Activated T-helper 2 cell treated with anti-CD3 and anti-CD28 coated beads, Interferon-gamma antibody, Interleukin-2, Interleukin-4, amounts not matched to agents 10 μg/mL and 5 μg/mL and 100 μg/mL, durations not matched to agents 14 hours and 24 hours and 36 hours (primary cell): ENCODE measurements around the gene BNIPL. TPM values are rescaled to one million over a fixed set of nuclear protein-coding genes. Genes with fewer than 3 reads are reported as not detected.
A peak's percentile ranks its signal among the peaks of the same experiment; 100 is the strongest.

ENCODE experiments used
- DNase-seq: peaks from one replicate; pipeline ENCODE4 v3.0.0; 2021; ENCODE audit warnings: low spot score
- H3K27ac Mint-ChIP-seq: one replicate; pipeline ENCODE4 v1.8.0; 2021; ENCODE audit warnings: mixed read lengths
- H3K27me3 Mint-ChIP-seq: one replicate; pipeline ENCODE4 v1.8.0; 2021; ENCODE audit warnings: low read depth, mixed read lengths
- H3K36me3 Mint-ChIP-seq: one replicate; pipeline ENCODE4 v1.8.0; 2021; ENCODE audit warnings: low read depth, mixed read lengths
- H3K4me1 Mint-ChIP-seq: one replicate; pipeline ENCODE4 v1.8.0; 2021; ENCODE audit warnings: low read depth, mixed read lengths
- H3K4me3 Mint-ChIP-seq: one replicate; pipeline ENCODE4 v1.8.0; 2021; ENCODE audit warnings: low read depth, mild to moderate bottlenecking, moderate library complexity, mixed read lengths
- H3K9me3 Mint-ChIP-seq: one replicate; pipeline ENCODE4 v1.8.0; 2021; ENCODE audit warnings: mixed read lengths
- intact Hi-C: fragments of 100-400 bp; cut with micrococcal nuclease; formaldehyde crosslinking; loops from one replicate; pipeline ENCODE4 v1.15.1; 2023
- total RNA-seq: library from RNA; stranded (reverse); gene quantifications from 2 replicates; pipeline ENCODE4 v1.2.3, GENCODE V29; 2022

The BNIPL gene
- 1.5 TPM in 2 replicates for total RNA-seq

DNA sequence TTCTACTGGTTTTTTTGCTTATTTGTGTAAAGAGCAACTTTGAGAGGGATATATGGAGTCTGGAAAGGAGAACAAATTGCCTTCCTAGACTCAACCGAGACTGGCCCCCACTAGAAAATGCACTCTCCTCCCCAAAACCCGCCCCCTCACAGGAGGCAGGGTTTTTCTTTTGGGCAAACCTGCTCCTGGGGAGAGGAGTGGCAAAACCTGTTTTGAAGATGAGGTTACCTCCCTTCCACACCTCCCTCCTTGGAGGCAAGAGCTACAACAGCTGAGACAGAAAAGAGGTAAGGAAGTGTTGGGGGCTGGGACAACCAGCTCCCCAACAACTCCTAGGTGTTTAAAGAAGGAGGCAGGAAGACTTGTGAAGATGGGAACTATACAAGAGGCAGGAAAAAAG, at the start of gene BNIPL:
Gene BNIPL, plus strand, starts transcription at position 231 of the 400 bp plus-strand sequence. Its CDS starts 140 bp downstream, at position 371.
- no peak for DNase-seq
- intact Hi-C loops: no loop called here
- Mint-ChIP-seq H3K4me3 (no peak within 1 kb of the TSS), H3K9me3 (no peaks in the 10 kb centered on the region), H3K36me3 (peaks cover 22% of the 10 kb centered on the region), H3K4me1 (no peaks in the 10 kb centered on the region), H3K27me3 (no peaks in the 10 kb centered on the region), H3K27ac (no peak within 1 kb of the TSS)

DNA sequence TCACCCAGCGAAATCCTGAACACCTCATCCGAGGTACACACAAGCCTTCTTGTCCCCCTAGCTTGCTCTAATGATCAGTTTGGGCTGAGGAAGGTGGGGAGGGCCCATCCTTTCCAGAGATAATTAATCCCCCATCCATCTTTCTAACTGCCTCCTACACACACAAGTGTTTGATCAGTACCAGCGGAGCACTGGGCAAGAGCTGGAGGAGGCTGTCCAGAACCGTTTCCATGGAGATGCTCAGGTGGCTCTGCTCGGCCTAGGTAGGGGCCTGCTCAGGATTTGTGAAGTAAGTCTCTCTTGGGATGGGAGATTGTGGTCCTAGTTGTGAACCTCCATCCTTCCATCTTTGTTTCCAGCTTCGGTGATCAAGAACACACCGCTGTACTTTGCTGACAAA, 48.5 kb upstream of the BNIPL start:
- Mint-ChIP-seq H3K9me3 (no peaks in the 10 kb centered on the region), H3K27me3 (no peaks in the 10 kb centered on the region), H3K36me3 (no peaks in the 10 kb centered on the region), H3K4me1 (no peaks in the 10 kb centered on the region), H3K27ac (no peak overlapping the region), H3K4me3 (no peak overlapping the region)
- DNase-seq: no peak
- intact Hi-C loops: no loop called here

DNA sequence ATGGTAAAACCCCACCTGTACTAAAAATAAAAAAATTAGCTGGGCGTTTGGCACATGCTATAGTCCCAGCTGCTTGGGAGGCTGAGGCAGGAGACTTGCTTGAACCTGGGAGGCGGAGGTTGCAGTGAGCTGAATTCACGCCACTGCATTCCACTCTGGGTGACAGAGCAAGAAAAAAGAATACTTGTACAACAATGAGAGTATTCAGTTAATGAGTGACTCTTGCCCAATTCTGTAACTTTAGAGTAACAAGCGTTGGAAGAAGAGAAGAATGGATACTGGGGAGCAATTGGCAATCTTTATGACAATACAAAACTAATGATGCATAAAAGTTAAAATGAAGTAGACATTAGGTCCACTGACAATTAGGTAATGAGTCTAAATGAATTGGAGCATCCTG, 43.8 kb upstream of the BNIPL start:
- intact Hi-C loops: no loop called here
- no peak for DNase-seq

DNA sequence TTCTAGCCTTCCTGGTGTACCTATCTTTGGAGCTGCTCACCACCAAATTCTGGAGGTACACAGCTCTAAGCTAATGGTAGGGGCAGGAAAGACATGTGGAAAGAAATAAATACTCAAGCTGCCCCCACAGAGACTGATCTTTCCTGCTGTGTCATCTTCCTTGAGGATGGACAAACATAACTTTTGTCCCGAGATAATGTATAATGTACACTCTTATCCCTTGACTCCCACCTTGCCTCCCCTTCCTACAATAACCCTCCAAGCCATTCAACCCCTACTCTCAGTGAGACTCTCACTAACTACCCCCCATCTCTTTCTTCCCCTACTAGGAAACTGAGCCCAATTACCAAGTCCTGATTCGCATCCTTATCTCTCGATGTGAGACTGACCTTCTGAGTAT, 42.1 kb upstream of the BNIPL start:
- Mint-ChIP-seq H3K36me3 (peaks cover 16% of the 10 kb centered on the region), H3K27me3 (no peaks in the 10 kb centered on the region), H3K4me1 (peaks cover 5% of the 10 kb centered on the region), H3K27ac (no peak overlapping the region), H3K4me3 (no peak overlapping the region), H3K9me3 (no peaks in the 10 kb centered on the region)
- intact Hi-C loops: no loop called here
- DNase-seq: no peak

More for the DNA sequence above, 43.8 kb upstream of the BNIPL start:
- Mint-ChIP-seq H3K4me1 (peaks cover 5% of the 10 kb centered on the region), H3K4me3 (no peak overlapping the region), H3K9me3 (no peaks in the 10 kb centered on the region), H3K27me3 (no peaks in the 10 kb centered on the region), H3K36me3 (peaks cover 6% of the 10 kb centered on the region), H3K27ac (no peak overlapping the region)

DNA sequence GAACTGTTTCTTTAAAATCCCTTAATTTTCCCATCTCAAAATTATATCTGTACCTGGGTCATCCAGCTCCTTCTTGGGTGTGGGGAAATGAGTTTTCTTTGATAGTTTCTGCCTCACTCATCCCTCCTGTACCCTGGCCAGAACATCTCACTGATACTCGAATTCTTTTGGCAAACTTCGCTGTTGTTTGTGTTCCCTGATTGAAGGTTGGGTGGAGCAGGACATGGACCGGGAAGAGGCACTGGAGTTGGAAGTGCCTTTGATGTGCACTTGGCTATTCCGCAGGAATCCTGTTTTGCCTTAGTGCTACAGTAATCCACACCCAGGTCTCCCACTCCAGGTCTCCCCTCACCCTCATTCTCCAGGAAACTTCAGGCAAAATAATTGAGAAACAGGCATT, 40.9 kb upstream of the BNIPL start:
- Mint-ChIP-seq H3K4me1 (peaks cover 8% of the 10 kb centered on the region), H3K27me3 (no peaks in the 10 kb centered on the region), H3K36me3 (peaks cover 21% of the 10 kb centered on the region), H3K4me3 (no peak overlapping the region), H3K9me3 (no peaks in the 10 kb centered on the region), H3K27ac (no peak overlapping the region)
- intact Hi-C loops: no loop called here
- no peak for DNase-seq

DNA sequence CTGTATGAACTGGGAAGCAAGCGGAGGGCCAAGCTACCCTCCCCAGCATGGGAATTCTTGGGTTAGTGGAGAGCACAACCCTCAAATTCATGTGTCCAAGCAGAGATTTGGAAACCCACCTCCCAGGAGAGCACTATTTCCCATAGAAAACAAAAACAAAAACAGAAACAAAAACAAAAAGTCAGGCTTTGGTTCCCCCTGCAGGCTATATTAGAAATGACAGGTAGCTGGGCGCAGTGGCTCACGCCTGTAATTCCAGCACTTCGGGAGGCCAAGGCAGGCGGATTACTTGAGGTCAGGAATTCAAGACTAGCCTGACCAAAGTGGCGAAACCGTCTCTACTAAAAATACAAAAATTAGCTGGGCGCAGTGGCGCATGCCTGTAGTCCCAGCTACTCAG, 40.5 kb upstream of the BNIPL start:
- no peaks in the 10 kb centered on the region for H3K27me3 Mint-ChIP-seq
- peaks cover 12% of the 10 kb centered on the region for H3K4me1 Mint-ChIP-seq
- no peak overlapping the region for H3K4me3 Mint-ChIP-seq
- intact Hi-C loops: loop anchor here (1.0 kb wide), 1 partner anchor 17 kb away; no protein-coding TSS in a partner anchor
- no peak overlapping the region for H3K27ac Mint-ChIP-seq
- H3K36me3 Mint-ChIP-seq: peaks cover 26% of the 10 kb centered on the region
- no peaks in the 10 kb centered on the region for H3K9me3 Mint-ChIP-seq
- no peak for DNase-seq

- Mint-ChIP-seq H3K4me1 (peaks cover 17% of the 10 kb centered on the region), H3K36me3 (peaks cover 38% of the 10 kb centered on the region)
These were observed 39.1 kb upstream of the BNIPL start for GRCh38 chr1:150997126-150997872.

GRCh38 chr1:150997949-150998348, 38.4 kb upstream of the BNIPL start:
- Mint-ChIP-seq H3K4me1 (peaks cover 23% of the 10 kb centered on the region), H3K36me3 (peaks cover 43% of the 10 kb centered on the region), H3K27ac (no peak overlapping the region), H3K27me3 (no peaks in the 10 kb centered on the region), H3K4me3 (no peak overlapping the region), H3K9me3 (no peaks in the 10 kb centered on the region)
- DNase-seq: no peak
- intact Hi-C loops: no loop called here

More at GRCh38 chr1:150997126-150997872, 39.1 kb upstream of the BNIPL start:
- no peak for DNase-seq
- Mint-ChIP-seq H3K27ac (peak overlapping the region; percentile 21), H3K27me3 (no peaks in the 10 kb centered on the region), H3K4me3 (no peak overlapping the region), H3K9me3 (no peaks in the 10 kb centered on the region)
- intact Hi-C loops: no loop called here

GRCh38 chr1:150999051-150999674, 37.2 kb upstream of the BNIPL start:
- peaks cover 43% of the 10 kb centered on the region for H3K36me3 Mint-ChIP-seq
- H3K4me3 Mint-ChIP-seq: no peak overlapping the region
- H3K4me1 Mint-ChIP-seq: peaks cover 33% of the 10 kb centered on the region
- no peak overlapping the region for H3K27ac Mint-ChIP-seq
- H3K27me3 Mint-ChIP-seq: no peaks in the 10 kb centered on the region
- intact Hi-C loops: no loop called here
- DNase-seq: no peak
- no peaks in the 10 kb centered on the region for H3K9me3 Mint-ChIP-seq

GRCh38 chr1:150999926-151000325, 36.5 kb upstream of the BNIPL start:
- Mint-ChIP-seq H3K27me3 (no peaks in the 10 kb centered on the region), H3K27ac (no peak overlapping the region), H3K36me3 (peaks cover 43% of the 10 kb centered on the region), H3K4me1 (peaks cover 36% of the 10 kb centered on the region), H3K4me3 (no peak overlapping the region), H3K9me3 (no peaks in the 10 kb centered on the region)
- no peak for DNase-seq
- intact Hi-C loops: loop anchor here (10.0 kb wide), 1 partner anchor 255 kb away; the partner anchor contains the start of gene PSMD4

DNA sequence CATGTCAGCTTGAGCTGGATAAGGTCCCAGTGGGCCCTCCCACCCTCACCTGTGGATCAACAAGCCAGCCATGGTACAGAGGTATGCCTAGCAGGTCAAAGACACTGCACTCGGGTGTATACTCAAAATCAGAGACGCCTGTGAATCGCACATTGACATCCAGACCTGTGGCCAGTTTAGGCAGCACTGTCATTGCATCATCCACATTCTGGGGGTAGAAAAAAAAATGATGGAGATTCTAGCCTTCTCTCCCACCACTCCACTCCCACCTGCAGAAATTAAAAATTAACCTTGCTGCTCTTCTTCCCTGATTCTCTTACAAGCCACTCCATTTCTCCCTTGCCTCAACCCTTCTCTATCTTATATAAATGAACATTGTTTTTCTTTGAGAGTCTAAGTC, 36.0 kb upstream of the BNIPL start:
- no peaks in the 10 kb centered on the region for H3K9me3 Mint-ChIP-seq
- peaks cover 43% of the 10 kb centered on the region for H3K36me3 Mint-ChIP-seq
- no peak overlapping the region for H3K27ac Mint-ChIP-seq
- H3K4me1 Mint-ChIP-seq: peaks cover 36% of the 10 kb centered on the region
- no peaks in the 10 kb centered on the region for H3K27me3 Mint-ChIP-seq
- H3K4me3 Mint-ChIP-seq: no peak overlapping the region
- intact Hi-C loops: loop anchor here (10.0 kb wide), 1 partner anchor 254 kb away; the partner anchor contains the start of gene PSMD4
- DNase-seq: no peak

DNA sequence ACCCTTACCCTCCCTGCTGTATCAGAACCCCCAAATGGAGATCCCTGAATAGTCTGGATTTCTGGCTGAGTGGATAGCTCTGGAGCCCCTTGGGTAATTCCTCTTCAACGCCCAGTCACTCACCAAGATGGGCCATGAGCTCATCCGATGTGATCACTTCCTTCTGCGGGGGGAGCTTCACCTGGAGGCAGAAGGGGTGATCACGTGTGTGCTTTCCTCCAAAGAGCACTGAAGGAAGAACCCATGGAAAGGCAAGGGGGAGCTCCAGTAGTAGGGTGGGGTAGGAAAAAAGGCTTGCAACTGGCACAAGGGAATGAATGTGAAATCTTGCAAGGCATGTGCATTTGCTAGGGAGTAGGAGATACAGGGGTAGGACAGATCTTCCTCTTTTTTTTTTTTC, 34.8 kb upstream of the BNIPL start:
- DNase-seq: no peak
- H3K4me1 Mint-ChIP-seq: peaks cover 40% of the 10 kb centered on the region
- no peaks in the 10 kb centered on the region for H3K27me3 Mint-ChIP-seq
- no peak overlapping the region for H3K27ac Mint-ChIP-seq
- peaks cover 43% of the 10 kb centered on the region for H3K36me3 Mint-ChIP-seq
- intact Hi-C loops: loop anchor here (10.0 kb wide), 1 partner anchor 253 kb away; the partner anchor contains the start of gene PSMD4
- no peak overlapping the region for H3K4me3 Mint-ChIP-seq
- H3K9me3 Mint-ChIP-seq: no peaks in the 10 kb centered on the region

DNA sequence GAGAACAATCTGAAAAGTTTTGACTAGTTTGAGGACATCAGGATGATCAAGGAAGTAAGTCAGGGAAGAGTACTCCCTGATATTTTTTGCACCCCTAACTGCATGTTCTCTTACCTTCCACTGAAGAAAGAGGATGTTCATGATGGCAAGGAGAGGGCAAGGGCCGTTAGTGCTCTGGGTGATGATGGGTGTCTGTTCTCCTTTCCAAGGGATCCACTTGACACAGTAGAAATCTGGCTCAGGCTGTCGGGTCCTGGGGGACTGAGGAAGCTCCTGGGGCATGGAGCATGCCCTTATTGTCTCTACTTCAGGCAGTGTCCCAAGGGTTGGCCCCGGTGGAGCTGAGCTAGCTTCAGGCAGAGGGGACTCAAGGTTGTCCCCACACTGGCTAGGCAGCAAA, 34.3 kb upstream of the BNIPL start:
- Mint-ChIP-seq H3K27me3 (no peaks in the 10 kb centered on the region), H3K4me1 (peaks cover 44% of the 10 kb centered on the region), H3K4me3 (no peak overlapping the region), H3K27ac (no peak overlapping the region), H3K9me3 (no peaks in the 10 kb centered on the region), H3K36me3 (peaks cover 41% of the 10 kb centered on the region)
- no peak for DNase-seq
- intact Hi-C loops: loop anchor here (10.0 kb wide), 1 partner anchor 253 kb away; the partner anchor contains the start of gene PSMD4
